Activated effector memory CD4-positive, alpha-beta T cell treated with Interleukin-2 at 50 U/mL for 16 hours (primary cell): ENCODE results near the gene YOD1.

Experiments used
- DNase-seq: peaks from one replicate; pipeline ENCODE4 v3.0.0-alpha.2; 2020

YOD1 gene

GRCh38 chr1:207004931-207005830, 45.8 kb downstream of the YOD1 start:
- no peak for DNase-seq

- DNase-seq, result no peak
These were observed 47.8 kb downstream of the YOD1 start for GRCh38 chr1:207003210-207003609.

GRCh38 chr1:207002724-207003146, 48.3 kb downstream of the YOD1 start:
- DNase-seq, result no peak

- no peak for DNase-seq
These were observed 49.3 kb downstream of the YOD1 start for GRCh38 chr1:207001492-207002245.

GRCh38 chr1:207000651-207001291, 50.2 kb downstream of the YOD1 start:
- DNase-seq, result no peak

GRCh38 chr1:206998816-206999215, 52.2 kb downstream of the YOD1 start:
- no peak for DNase-seq
